Activated CD4-positive, alpha-beta T cell treated with anti-CD3 and anti-CD28 coated beads, Interleukin-2, amount 10 ng/mL, durations not matched to agents 7 days and 5 days (primary cell): ENCODE results near the gene PSPH. TPM values are rescaled to one million over a fixed set of nuclear protein-coding genes. Genes with fewer than 3 reads are reported as not detected.
A peak's percentile ranks its signal among the peaks of the same experiment; 100 is the strongest.

Source experiments
- CTCF ChIA-PET: fragments of 350-600 bp; sonication (Branson Sonifier 250); formaldehyde crosslinking; loops from one replicate; lab custom pipeline; 2021; ENCODE audit warnings: antibody characterized with exemption; lab: Charles Lee
- POLR2A ChIA-PET: fragments of 350-600 bp; sonication (Branson Sonifier 250); formaldehyde crosslinking; loops from one replicate; lab custom pipeline; 2021; ENCODE audit warnings: antibody characterized with exemption; lab: Charles Lee
- DNase-seq: peaks from one replicate; pipeline ENCODE4 v3.0.0-alpha.2; 2020
- H3K27ac Mint-ChIP-seq: one replicate; pipeline ENCODE4 v1.8.0; 2021; ENCODE audit warnings: mild to moderate bottlenecking, moderate library complexity, mixed read lengths
- H3K27me3 Mint-ChIP-seq: one replicate; pipeline ENCODE4 v1.8.0; 2021; ENCODE audit warnings: mixed read lengths
- H3K36me3 Mint-ChIP-seq: one replicate; pipeline ENCODE4 v1.8.0; 2021; ENCODE audit warnings: low read depth, mixed read lengths
- H3K4me1 Mint-ChIP-seq: one replicate; pipeline ENCODE4 v1.8.0; 2021; ENCODE audit warnings: mixed read lengths
- H3K4me3 Mint-ChIP-seq: one replicate; pipeline ENCODE4 v1.8.0; 2021; ENCODE audit warnings: mild to moderate bottlenecking, moderate library complexity, mixed read lengths
- H3K9me3 Mint-ChIP-seq: one replicate; pipeline ENCODE4 v1.8.0; 2021; ENCODE audit warnings: mixed read lengths
- total RNA-seq, 2 experiments: library from RNA; stranded (reverse); gene quantifications; one replicate each; pipeline ENCODE4 v1.2.3, GENCODE V29; 2021

Gene PSPH
- total RNA-seq, 2 experiments from 2014 or later = 9.6 to 11.2 TPM

GRCh38 chr7:55977831-55978230 is 73.4 kb downstream of the PSPH start:
- no peaks in the 10 kb centered on the region for H3K27me3 Mint-ChIP-seq
- H3K9me3 Mint-ChIP-seq = no peaks in the 10 kb centered on the region
- no peak overlapping the region for H3K4me3 Mint-ChIP-seq
- ChIA-PET CTCF (interaction anchor here (1.7 kb wide), 1 partner anchor 10 kb away, joined by 4 read pairs; no protein-coding TSS in a partner anchor), POLR2A (no interaction called here)
- H3K27ac Mint-ChIP-seq = no peak overlapping the region
- no peak for DNase-seq
- H3K4me1 Mint-ChIP-seq = no peaks in the 10 kb centered on the region
- peaks cover 29% of the 10 kb centered on the region for H3K36me3 Mint-ChIP-seq

- POLR2A ChIA-PET = no interaction called here
- H3K9me3 Mint-ChIP-seq = no peaks in the 10 kb centered on the region
- no peak for DNase-seq
- no peaks in the 10 kb centered on the region for H3K4me1 Mint-ChIP-seq
- H3K27me3 Mint-ChIP-seq = no peaks in the 10 kb centered on the region
- H3K27ac Mint-ChIP-seq = no peak overlapping the region
- peaks cover 23% of the 10 kb centered on the region for H3K36me3 Mint-ChIP-seq
- CTCF ChIA-PET = interaction anchor here (0.6 to 1.2 kb wide), 3 partner anchors 9 to 122 kb away, joined by 3 to 5 read pairs (median 3); partner anchors contain the start of gene NIPSNAP2
- no peak overlapping the region for H3K4me3 Mint-ChIP-seq
These were observed 75.1 kb downstream of the PSPH start for GRCh38 chr7:55975988-55976633.

- peaks cover 14% of the 10 kb centered on the region for H3K4me1 Mint-ChIP-seq
- POLR2A ChIA-PET = no interaction called here
- DNase-seq = no peak
- no peak overlapping the region for H3K27ac Mint-ChIP-seq
- H3K36me3 Mint-ChIP-seq = peaks cover 20% of the 10 kb centered on the region
- CTCF ChIA-PET = no interaction called here
- H3K27me3 Mint-ChIP-seq = no peaks in the 10 kb centered on the region
- no peaks in the 10 kb centered on the region for H3K9me3 Mint-ChIP-seq
- no peak overlapping the region for H3K4me3 Mint-ChIP-seq
These were observed 77.4 kb downstream of the PSPH start for GRCh38 chr7:55973747-55974250.

- no peak for DNase-seq
- Mint-ChIP-seq H3K27ac (no peak overlapping the region), H3K4me3 (no peak overlapping the region), H3K9me3 (no peaks in the 10 kb centered on the region), H3K27me3 (no peaks in the 10 kb centered on the region), H3K4me1 (peaks cover 20% of the 10 kb centered on the region), H3K36me3 (peaks cover 13% of the 10 kb centered on the region)
- POLR2A ChIA-PET = interaction anchor here (0.7 kb wide), 1 partner anchor 412 kb away, joined by 3 read pairs; no protein-coding TSS in a partner anchor
- CTCF ChIA-PET = interaction anchor here (1.3 kb wide), 1 partner anchor 78 kb away, joined by 3 read pairs; no protein-coding TSS in a partner anchor
These were observed 80.3 kb downstream of the PSPH start for GRCh38 chr7:55970978-55971377.

GRCh38 chr7:55970561-55970960 is 80.7 kb downstream of the PSPH start:
- no peak for DNase-seq
- Mint-ChIP-seq H3K36me3 (peaks cover 13% of the 10 kb centered on the region), H3K9me3 (no peaks in the 10 kb centered on the region), H3K4me3 (no peak overlapping the region), H3K27ac (no peak overlapping the region), H3K4me1 (peaks cover 23% of the 10 kb centered on the region), H3K27me3 (no peaks in the 10 kb centered on the region)
- ChIA-PET POLR2A (no interaction called here), CTCF (interaction anchor here (1.3 kb wide), 1 partner anchor 78 kb away, joined by 3 read pairs; no protein-coding TSS in a partner anchor)

GRCh38 chr7:55969391-55969790 is 81.9 kb downstream of the PSPH start:
- H3K4me1 Mint-ChIP-seq = peaks cover 28% of the 10 kb centered on the region
- H3K36me3 Mint-ChIP-seq = peaks cover 13% of the 10 kb centered on the region
- no peak overlapping the region for H3K27ac Mint-ChIP-seq
- H3K9me3 Mint-ChIP-seq = no peaks in the 10 kb centered on the region
- no peaks in the 10 kb centered on the region for H3K27me3 Mint-ChIP-seq
- H3K4me3 Mint-ChIP-seq = no peak overlapping the region
- POLR2A ChIA-PET = no interaction called here
- CTCF ChIA-PET = interaction anchor here (0.6 kb wide), 1 partner anchor 436 kb away, joined by 6 read pairs; no protein-coding TSS in a partner anchor
- DNase-seq = no peak

- Mint-ChIP-seq H3K36me3 (peaks cover 13% of the 10 kb centered on the region), H3K4me3 (no peak overlapping the region), H3K27ac (no peak overlapping the region), H3K4me1 (peaks cover 41% of the 10 kb centered on the region), H3K9me3 (no peaks in the 10 kb centered on the region), H3K27me3 (no peaks in the 10 kb centered on the region)
- POLR2A ChIA-PET = no interaction called here
- CTCF ChIA-PET = interaction anchor here (1.2 kb wide), 1 partner anchor 10 kb away, joined by 3 read pairs; no protein-coding TSS in a partner anchor
- no peak for DNase-seq
These were observed 84.4 kb downstream of the PSPH start for GRCh38 chr7:55966851-55967250.

- CTCF ChIA-PET = interaction anchor here (1.1 to 2.9 kb wide), 2 partner anchors 108 to 324 kb away, joined by 3 to 9 read pairs; no protein-coding TSS in a partner anchor
- H3K36me3 Mint-ChIP-seq = peaks cover 13% of the 10 kb centered on the region
- H3K4me3 Mint-ChIP-seq = peak overlapping the region; percentile 82
- no peak for DNase-seq
- H3K9me3 Mint-ChIP-seq = no peaks in the 10 kb centered on the region
- H3K27me3 Mint-ChIP-seq = no peaks in the 10 kb centered on the region
- peaks cover 41% of the 10 kb centered on the region for H3K4me1 Mint-ChIP-seq
- H3K27ac Mint-ChIP-seq = peak overlapping the region; percentile 28
- POLR2A ChIA-PET = no interaction called here
These were observed 85.3 kb downstream of the PSPH start for GRCh38 chr7:55965805-55966421.

GRCh38 chr7:55965100-55965470 is 86.2 kb downstream of the PSPH start:
- Mint-ChIP-seq H3K27ac (peak overlapping the region; percentile 93), H3K36me3 (peaks cover 10% of the 10 kb centered on the region), H3K9me3 (no peaks in the 10 kb centered on the region), H3K4me3 (peak overlapping the region; percentile 82), H3K27me3 (no peaks in the 10 kb centered on the region), H3K4me1 (peaks cover 36% of the 10 kb centered on the region)
- DNase-seq = no peak
- CTCF ChIA-PET = interaction anchor here (0.7 to 2.9 kb wide), 8 partner anchors 14 to 324 kb away, joined by 3 to 9 read pairs (median 3); partner anchors contain the start of genes MRPS17 and SUMF2
- POLR2A ChIA-PET = no interaction called here

- H3K4me3 Mint-ChIP-seq = peak within 1 kb of the TSS; percentile 82
- H3K27ac Mint-ChIP-seq = peak within 1 kb of the TSS; percentile 93
- no peaks in the 10 kb centered on the region for H3K27me3 Mint-ChIP-seq
- peaks cover 33% of the 10 kb centered on the region for H3K4me1 Mint-ChIP-seq
- H3K9me3 Mint-ChIP-seq = no peaks in the 10 kb centered on the region
- peak; percentile 42 for DNase-seq
- peaks cover 7% of the 10 kb centered on the region for H3K36me3 Mint-ChIP-seq
- POLR2A ChIA-PET = interaction anchor here (0.6 kb wide), 1 partner anchor 15 kb away, joined by 10 read pairs; no protein-coding TSS in a partner anchor
- CTCF ChIA-PET = interaction anchor here (0.6 to 2.9 kb wide), 29 partner anchors 9 to 323 kb away, joined by 3 to 9 read pairs (median 3); partner anchors contain the start of genes MRPS17 and SUMF2
These were observed 86.8 kb downstream of the PSPH start, which contains the start of gene NIPSNAP2 for GRCh38 chr7:55964261-55965099. NIPSNAP2 (plus strand) TSS chr7:55964585; CDS start chr7:55964610, 25 bp downstream.

GRCh38 chr7:55963584-55964168 is 87.6 kb downstream of the PSPH start:
- no peak for DNase-seq
- Mint-ChIP-seq H3K4me3 (peak overlapping the region; percentile 77), H3K9me3 (no peaks in the 10 kb centered on the region), H3K27me3 (no peaks in the 10 kb centered on the region), H3K36me3 (peaks cover 3% of the 10 kb centered on the region), H3K4me1 (peaks cover 28% of the 10 kb centered on the region), H3K27ac (peak overlapping the region; percentile 86)
- POLR2A ChIA-PET = interaction anchor here (0.6 kb wide), 1 partner anchor 15 kb away, joined by 10 read pairs; no protein-coding TSS in a partner anchor
- CTCF ChIA-PET = interaction anchor here (0.6 to 2.9 kb wide), 22 partner anchors 8 to 322 kb away, joined by 3 to 9 read pairs (median 4); no protein-coding TSS in a partner anchor
